Activated naive CD4-positive, alpha-beta T cell treated with Interleukin-2 at 50 U/mL for 16 hours (primary cell): ENCODE measurements around the gene TPRA1.

Source experiments
- DNase-seq: peaks from one replicate; pipeline ENCODE4 v3.0.0-alpha.2; 2020

TPRA1 gene

GRCh38 chr3:127588806-127589577, 1.5 kb downstream of the TPRA1 start:
- peak; percentile 22 for DNase-seq

GRCh38 chr3:127587876-127588275, 2.7 kb downstream of the TPRA1 start:
- DNase-seq: no peak

GRCh38 chr3:127585813-127586413, 4.6 kb downstream of the TPRA1 start:
- no peak for DNase-seq

GRCh38 chr3:127585163-127585812, 5.2 kb downstream of the TPRA1 start:
- DNase-seq: no peak

GRCh38 chr3:127584734-127585133, 5.8 kb downstream of the TPRA1 start:
- no peak for DNase-seq

- DNase-seq: no peak
Measured at GRCh38 chr3:127580327-127581060, 10.0 kb downstream of the TPRA1 start.

GRCh38 chr3:127578802-127579201, 11.7 kb downstream of the TPRA1 start:
- no peak for DNase-seq

- no peak for DNase-seq
Measured at GRCh38 chr3:127578168-127578567, 12.4 kb downstream of the TPRA1 start.

GRCh38 chr3:127577448-127577847, 13.1 kb downstream of the TPRA1 start:
- DNase-seq: no peak

- peak; percentile 85 for DNase-seq
Measured at GRCh38 chr3:127574880-127575878, 15.4 kb downstream of the TPRA1 start.

GRCh38 chr3:127573912-127574311, 16.6 kb downstream of the TPRA1 start:
- no peak for DNase-seq

GRCh38 chr3:127573401-127573800, 17.1 kb downstream of the TPRA1 start:
- DNase-seq: no peak

- DNase-seq: no peak
Measured at GRCh38 chr3:127572735-127573134, 17.8 kb downstream of the TPRA1 start.

- DNase-seq: no peak
Measured at GRCh38 chr3:127572186-127572585, 18.3 kb downstream of the TPRA1 start.

- DNase-seq: no peak
Measured at GRCh38 chr3:127570520-127570919, 20.0 kb downstream of the TPRA1 start.

- no peak for DNase-seq
Measured at GRCh38 chr3:127569160-127569559, 21.4 kb downstream of the TPRA1 start.

- no peak for DNase-seq
Measured at GRCh38 chr3:127568586-127568985, 21.9 kb downstream of the TPRA1 start.

- DNase-seq: no peak
Measured at GRCh38 chr3:127566833-127567232, 23.7 kb downstream of the TPRA1 start.

- no peak for DNase-seq
Measured at GRCh38 chr3:127565711-127566110, 24.8 kb downstream of the TPRA1 start.

GRCh38 chr3:127560051-127560787, 30.3 kb downstream of the TPRA1 start:
- DNase-seq: no peak

- DNase-seq: no peak
Measured at GRCh38 chr3:127556565-127556964, 34.0 kb downstream of the TPRA1 start.
